Activated naive CD4-positive, alpha-beta T cell treated with anti-CD3 and anti-CD28 coated beads, Interleukin-2, amount 50 U/mL, for 16 hours (primary cell): ENCODE results near the gene RNF213.
"Not testable (repeated sequence)": the region's sequence is repeated elsewhere in the genome, so short reads cannot be mapped to it uniquely, and the experiment has no call there.

Experiments used
- DNase-seq: peaks from one replicate; pipeline ENCODE4 v3.0.0-alpha.2; 2020

RNF213 gene

GRCh38 chr17:80323982-80324381 lies 63.3 kb downstream of the RNF213 start:
- DNase-seq = no peak

GRCh38 chr17:80327518-80327917 lies 66.9 kb downstream of the RNF213 start:
- DNase-seq = no peak

- DNase-seq = no peak
Measured at GRCh38 chr17:80328634-80329380, 68.2 kb downstream of the RNF213 start.

- not testable (repeated sequence) for DNase-seq
Measured at GRCh38 chr17:80329421-80329820, 68.8 kb downstream of the RNF213 start.

- no peak for DNase-seq
Measured at GRCh38 chr17:80330276-80330675, 69.6 kb downstream of the RNF213 start.

- not testable (repeated sequence) for DNase-seq
Measured at GRCh38 chr17:80330938-80331337, 70.3 kb downstream of the RNF213 start.

- DNase-seq = no peak
Measured at GRCh38 chr17:80331820-80332219, 71.2 kb downstream of the RNF213 start.

GRCh38 chr17:80337195-80337895 lies 76.7 kb downstream of the RNF213 start:
- DNase-seq = no peak

GRCh38 chr17:80339118-80339517 lies 78.5 kb downstream of the RNF213 start:
- DNase-seq = no peak

- no peak for DNase-seq
Measured at GRCh38 chr17:80339731-80340456, 79.2 kb downstream of the RNF213 start.

GRCh38 chr17:80345321-80345720 lies 84.7 kb downstream of the RNF213 start:
- no peak for DNase-seq

GRCh38 chr17:80345841-80346497 lies 85.3 kb downstream of the RNF213 start:
- DNase-seq = no peak

- DNase-seq = no peak
Measured at GRCh38 chr17:80346498-80347275, 86.0 kb downstream of the RNF213 start.

GRCh38 chr17:80347536-80347935 lies 86.9 kb downstream of the RNF213 start:
- DNase-seq = no peak

- no peak for DNase-seq
Measured at GRCh38 chr17:80347948-80348351, 87.3 kb downstream of the RNF213 start.

- no peak for DNase-seq
Measured at GRCh38 chr17:80348551-80349150, 88.0 kb downstream of the RNF213 start.

GRCh38 chr17:80349151-80349651 lies 88.5 kb downstream of the RNF213 start:
- no peak for DNase-seq

GRCh38 chr17:80349751-80350150 lies 89.1 kb downstream of the RNF213 start:
- DNase-seq = no peak

GRCh38 chr17:80352216-80352895 lies 91.7 kb downstream of the RNF213 start:
- no peak for DNase-seq

GRCh38 chr17:80352991-80353665 lies 92.5 kb downstream of the RNF213 start:
- no peak for DNase-seq
